ENCODE data around the gene GPAM.
"Not testable (repeated sequence)": the region's sequence is repeated elsewhere in the genome, so short reads cannot be mapped to it uniquely, and the experiment has no call there.

Gene GPAM

GRCh38 chr10:112183329-112184051 lies at the start of gene GPAM:
Gene GPAM, minus strand, starts transcription at chr10:112183765. Its CDS starts 1,981 bp downstream, at chr10:112181784.
- peak; percentile 65 for DNase-seq

GRCh38 chr10:112232670-112233069 lies 49.1 kb upstream of the GPAM start:
- no peak for DNase-seq

GRCh38 chr10:112231602-112232400 lies 48.2 kb upstream of the GPAM start:
- DNase-seq, result no peak

- no peak for DNase-seq
Observed at GRCh38 chr10:112230325-112230988, 46.9 kb upstream of the GPAM start.

GRCh38 chr10:112229901-112230300 lies 46.3 kb upstream of the GPAM start:
- DNase-seq, result no peak

DNA sequence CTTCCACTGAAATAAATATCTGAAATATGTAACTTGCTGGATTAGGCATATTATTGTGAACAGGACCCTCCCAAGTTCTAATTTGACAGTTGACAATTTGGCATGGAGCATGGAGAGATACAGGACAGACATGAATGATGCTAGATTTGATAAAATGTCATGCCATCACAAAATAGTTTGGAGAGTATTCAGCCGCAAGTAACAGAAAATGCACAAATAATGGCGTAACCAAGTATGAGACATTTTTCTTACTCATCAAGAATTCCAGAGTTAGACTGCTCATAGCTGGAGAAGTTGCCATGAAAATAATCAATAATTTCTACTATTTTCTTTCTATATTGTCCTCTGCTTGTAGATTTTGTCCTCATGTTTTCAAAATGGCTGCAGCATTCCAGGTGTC lies 45.5 kb upstream of the GPAM start:
- DNase-seq, result no peak

DNA sequence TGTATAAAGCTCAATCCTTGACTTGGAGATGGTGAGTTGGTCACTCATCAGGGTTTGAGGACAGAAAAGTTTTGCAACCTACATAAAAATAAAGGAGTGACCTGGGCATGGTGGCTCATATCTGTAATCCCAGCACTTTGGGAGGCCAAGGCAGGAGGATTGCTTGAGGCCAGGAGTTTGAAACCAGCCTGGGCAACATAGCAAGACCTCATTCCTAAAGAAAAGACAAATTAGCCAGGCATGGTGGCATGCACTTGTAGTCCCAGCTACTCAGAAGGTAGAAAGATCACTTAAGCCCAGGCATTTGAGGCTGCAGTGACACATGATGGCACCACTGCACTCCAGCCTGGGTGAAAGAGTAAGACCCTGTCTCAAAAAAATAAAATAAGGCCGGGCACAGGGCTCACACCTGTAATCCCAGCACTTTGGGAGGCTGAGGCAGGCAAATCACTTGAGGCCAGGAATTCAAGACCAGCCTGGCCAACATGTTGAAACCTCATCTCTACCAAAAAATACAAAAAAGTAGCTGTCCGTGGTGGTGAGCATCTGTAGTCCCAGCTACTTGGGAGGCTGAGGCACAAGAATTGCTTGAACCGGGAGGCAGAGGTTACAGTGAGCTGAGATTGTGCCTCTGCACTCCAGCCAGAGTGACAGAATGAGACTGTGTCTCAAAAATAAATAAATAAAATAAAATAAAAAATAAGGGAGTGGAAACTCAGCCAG lies 45.0 kb upstream of the GPAM start:
- DNase-seq, result not testable (repeated sequence)

DNA sequence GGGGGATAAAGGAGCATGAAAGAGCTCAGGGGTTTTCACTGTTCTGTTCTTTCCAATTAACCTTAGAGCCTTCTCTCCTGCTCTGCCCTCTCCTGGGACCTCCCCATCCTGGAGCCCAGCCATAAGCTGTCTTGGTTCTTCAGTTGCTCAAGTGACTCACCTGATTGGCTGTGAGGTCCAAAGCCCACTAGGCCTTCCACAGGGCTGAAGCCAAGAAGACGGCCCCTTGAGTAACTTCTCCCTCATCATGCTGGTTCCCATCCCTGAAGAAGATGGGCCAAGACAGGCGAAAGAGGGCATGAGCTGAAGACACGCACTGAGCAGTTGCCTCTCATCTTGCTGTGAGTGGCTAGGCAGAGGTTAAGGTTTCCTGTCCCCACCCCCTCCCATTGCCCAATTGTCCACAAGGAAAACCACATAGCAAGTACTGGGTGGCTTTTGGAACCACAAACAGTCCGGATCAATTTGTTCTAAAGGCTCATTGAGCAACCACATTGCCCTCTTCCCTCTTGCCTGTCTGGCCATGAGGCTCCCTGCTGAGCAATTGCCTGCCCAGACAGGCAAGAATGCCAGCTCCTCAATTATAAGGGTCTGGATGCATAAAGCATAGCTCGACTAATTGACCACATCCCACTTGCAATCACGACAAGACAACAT lies 43.9 kb upstream of the GPAM start:
- DNase-seq, result no peak

GRCh38 chr10:112226439-112227248 lies 43.1 kb upstream of the GPAM start:
- DNase-seq, result no peak

DNA sequence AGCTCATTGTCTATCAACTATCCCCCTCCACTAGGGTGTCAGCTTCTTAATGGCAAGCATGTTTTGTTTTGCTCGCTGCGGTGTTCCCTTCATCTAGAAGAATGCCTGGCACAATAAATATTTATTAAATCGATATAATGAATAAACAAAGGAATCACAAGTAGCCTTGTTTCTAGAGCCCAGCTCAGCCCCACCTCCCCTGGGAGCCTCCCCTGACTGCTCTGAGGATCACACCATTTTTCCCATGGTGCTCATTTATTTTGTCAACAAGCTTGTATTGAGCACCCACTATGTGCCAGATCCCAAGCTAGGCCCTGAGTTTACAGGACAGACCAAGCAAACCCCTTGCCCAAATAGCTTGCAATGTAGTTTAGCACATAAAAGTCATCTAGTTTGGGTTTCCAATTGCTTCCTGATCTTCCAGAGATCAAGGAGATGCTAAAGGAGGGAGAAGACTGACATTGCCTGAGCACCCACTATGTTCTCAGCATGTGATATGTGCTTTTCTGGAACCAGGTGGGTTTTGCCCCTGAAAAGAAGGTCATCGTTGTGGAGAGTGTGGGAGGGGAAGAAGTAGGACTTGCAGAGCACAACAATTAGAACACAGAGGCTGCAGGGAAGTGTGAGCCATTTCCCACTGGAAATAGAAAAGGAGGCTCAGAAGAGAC lies 42.3 kb upstream of the GPAM start:
- no peak for DNase-seq

GRCh38 chr10:112224933-112225529 lies 41.5 kb upstream of the GPAM start:
- DNase-seq, result no peak

DNA sequence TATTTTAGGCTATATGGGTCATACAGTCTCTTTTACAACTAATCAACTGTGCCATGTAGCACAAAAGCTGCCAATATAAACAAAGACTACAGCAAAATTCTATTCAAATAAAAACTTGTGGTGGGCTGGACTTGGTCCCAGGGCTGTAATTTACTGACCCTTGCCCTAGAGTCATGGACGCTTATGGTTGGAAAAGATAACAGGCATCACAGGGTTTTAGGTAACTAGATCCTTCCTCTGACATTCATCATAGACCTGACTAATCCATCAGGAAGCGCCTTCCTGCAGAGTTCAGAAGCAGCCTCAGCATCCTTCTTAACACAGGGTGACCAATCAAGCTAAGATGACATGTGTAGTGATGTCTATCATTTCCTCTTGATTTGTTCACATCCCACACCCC lies 40.2 kb upstream of the GPAM start:
- DNase-seq, result no peak

- no peak for DNase-seq
Observed at GRCh38 chr10:112222799-112223198, 39.2 kb upstream of the GPAM start.

DNA sequence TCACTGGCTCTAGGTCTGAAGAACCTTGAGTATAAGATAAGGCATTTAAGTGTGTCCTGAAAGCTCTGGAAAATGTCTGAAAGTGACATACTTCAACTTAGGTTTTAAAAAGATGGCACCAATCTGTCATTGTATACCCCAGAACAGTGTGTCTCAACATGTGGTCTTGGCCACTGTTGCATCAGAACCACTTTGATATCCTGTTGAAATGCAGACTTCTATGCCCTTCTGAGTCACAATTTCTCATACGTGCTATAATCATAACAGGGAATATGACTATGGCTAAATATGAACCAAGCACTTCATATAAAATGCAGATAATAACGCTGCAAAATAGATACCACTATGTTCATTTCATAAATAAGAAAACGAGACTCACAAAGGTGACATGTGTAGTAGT lies 38.0 kb upstream of the GPAM start:
- no peak for DNase-seq

- DNase-seq, result no peak
Observed at GRCh38 chr10:112218960-112219359, 35.4 kb upstream of the GPAM start.

DNA sequence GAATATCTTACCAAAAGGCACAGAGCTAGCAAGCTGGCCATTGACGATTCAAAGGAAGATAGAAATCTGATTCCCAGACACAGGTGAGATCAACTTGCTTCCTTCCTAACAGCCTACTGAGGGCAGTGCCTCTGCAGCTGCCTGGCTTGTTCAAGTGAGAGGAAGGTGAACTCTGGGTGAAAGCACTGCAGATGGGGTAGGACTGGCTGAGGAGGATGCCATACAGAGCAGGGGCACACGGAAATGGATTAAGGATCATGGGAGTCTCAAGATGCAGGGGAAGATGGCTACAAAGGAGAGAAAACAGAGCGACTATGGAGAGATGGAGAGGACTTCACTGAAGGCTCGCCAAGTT lies 34.4 kb upstream of the GPAM start:
- no peak for DNase-seq

GRCh38 chr10:112217386-112218035 lies 33.9 kb upstream of the GPAM start:
- DNase-seq, result no peak

GRCh38 chr10:112216966-112217365 lies 33.4 kb upstream of the GPAM start:
- DNase-seq, result no peak

DNA sequence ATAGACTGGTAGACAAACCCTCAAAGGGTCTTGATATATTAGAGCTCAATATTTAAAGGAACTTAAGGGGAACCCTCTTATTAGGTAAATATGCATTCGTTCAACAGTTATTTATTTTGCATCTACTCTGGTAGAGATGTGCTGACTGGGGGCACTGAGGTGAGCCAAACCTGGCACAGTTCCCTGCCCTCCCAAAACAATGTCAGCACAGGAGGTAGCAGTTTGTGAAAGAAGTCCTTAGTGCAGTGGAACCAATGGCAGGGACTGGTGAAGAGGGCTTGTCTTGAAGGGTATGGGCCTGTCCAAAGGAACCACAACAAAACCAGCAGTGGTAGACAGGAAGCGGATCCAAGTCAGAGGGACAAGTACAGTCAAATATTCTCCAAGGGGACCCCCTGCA lies 32.6 kb upstream of the GPAM start:
- no peak for DNase-seq

- no peak for DNase-seq
Observed at GRCh38 chr10:112215342-112215774, 31.8 kb upstream of the GPAM start.
